ENCODE measurements around the gene MATN1. TPM values are rescaled to one million over a fixed set of nuclear protein-coding genes. Genes with fewer than 3 reads are reported as not detected.

The MATN1 gene
- total and polyA plus RNA-seq, 9 donors: 0.10 to 0.95 (median 0.51) TPM

GRCh38 chr1:30762152-30762929, 39.0 kb upstream of the MATN1 start:
- intact Hi-C loops (cut with DNase I): no loop called here
- Histone ChIP-seq H3K36me3 (no peaks in the 10 kb centered on the region), H3K27ac (peak overlapping the region in 1 of 2 donors; percentile 0), H3K4me1 (ENCODE audit: insufficient read depth) (peaks cover 6% of the 10 kb centered on the region), H3K9me3 (no peaks in the 10 kb centered on the region), H3K4me3 (no peak overlapping the region), H3K27me3 (no peaks in the 10 kb centered on the region)
- TF ChIP-seq POLR2A (IDR thresholded peaks at IDR 0.05) (no peak), CTCF (IDR thresholded peaks at IDR 0.05) (no peak), EP300 (IDR thresholded peaks at IDR 0.05) (no peak)
- WGBS, 3 donors: 70 to 78% (median 75%) methylated on average over 6 of the region's 6 CpGs
- no peak for DNase-seq

- Histone ChIP-seq H3K9me3 (no peaks in the 10 kb centered on the region), H3K4me3 (no peak overlapping the region), H3K27me3 (no peaks in the 10 kb centered on the region), H3K4me1 (ENCODE audit: insufficient read depth) (peaks cover 6% of the 10 kb centered on the region), H3K36me3 (no peaks in the 10 kb centered on the region), H3K27ac (no peak overlapping the region)
- DNase-seq: no peak
- TF ChIP-seq EP300 (IDR thresholded peaks at IDR 0.05) (no peak), CTCF (IDR thresholded peaks at IDR 0.05) (no peak), POLR2A (IDR thresholded peaks at IDR 0.05) (no peak)
- intact Hi-C loops (cut with DNase I): no loop called here
- 40 to 46% (median 44%) methylated on average over 10 to 11 of the region's 11 CpGs for WGBS, 3 donors
Observed at GRCh38 chr1:30761381-30762151, 38.2 kb upstream of the MATN1 start.

GRCh38 chr1:30760596-30761324, 37.4 kb upstream of the MATN1 start:
- DNase-seq: no peak
- Histone ChIP-seq H3K27me3 (no peaks in the 10 kb centered on the region), H3K9me3 (no peaks in the 10 kb centered on the region), H3K36me3 (no peaks in the 10 kb centered on the region), H3K4me1 (ENCODE audit: insufficient read depth) (peaks cover 6% of the 10 kb centered on the region), H3K4me3 (no peak overlapping the region), H3K27ac (no peak overlapping the region)
- 90 to 97% (median 93%) methylated on average over 18 of the region's 18 CpGs for WGBS, 3 donors
- no peak for TF ChIP-seq POLR2A (IDR thresholded peaks at IDR 0.05)
- TF ChIP-seq CTCF (IDR thresholded peaks at IDR 0.05): no peak
- TF ChIP-seq EP300 (IDR thresholded peaks at IDR 0.05): no peak
- intact Hi-C loops (cut with DNase I): no loop called here

- Histone ChIP-seq H3K36me3 (no peaks in the 10 kb centered on the region), H3K4me3 (no peak overlapping the region), H3K4me1 (ENCODE audit: insufficient read depth) (peaks cover 6% of the 10 kb centered on the region), H3K9me3 (no peaks in the 10 kb centered on the region), H3K27me3 (no peaks in the 10 kb centered on the region), H3K27ac (no peak overlapping the region)
- TF ChIP-seq CTCF (IDR thresholded peaks at IDR 0.05): no peak
- TF ChIP-seq EP300 (IDR thresholded peaks at IDR 0.05): no peak
- TF ChIP-seq POLR2A (IDR thresholded peaks at IDR 0.05): no peak
- no peak for DNase-seq
- 81 to 87% (median 82%) methylated on average over 13 of the region's 13 CpGs for WGBS, 3 donors
- intact Hi-C loops (cut with DNase I): no loop called here
Observed at GRCh38 chr1:30759718-30760281, 36.4 kb upstream of the MATN1 start.
